Uterus (tissue), 4 donors: ENCODE data around the gene KLF3. TPM values are rescaled to one million over a fixed set of nuclear protein-coding genes. Genes with fewer than 3 reads are reported as not detected.

Experiments
- DNase-seq, 2 donors: peaks; one replicate each; pipeline ENCODE4 v3.0.0-alpha.2; 2019 to 2020
- H3K27ac ChIP-seq, 2 donors: fragments of 200-600 bp; sonication (generic); 1 replicate in 1 of 2; 2 replicates in 1 of 2; pipeline ENCODE4 v1.5.1; 2016 to 2018
- H3K27me3 ChIP-seq, 2 donors: fragments of 200-600 bp; sonication (generic); one replicate each; pipeline ENCODE4 v1.5.1; 2018 to 2019; ENCODE audit warnings: control low read depth in 1 of 2
- H3K36me3 ChIP-seq, 2 donors: fragments of 200-600 bp; sonication (generic); one replicate each; pipeline ENCODE4 v1.5.1; 2019; ENCODE audit warnings: control low read depth in 1 of 2
- H3K4me1 ChIP-seq, 2 donors: fragments of 200-600 bp; sonication (generic); one replicate each; pipeline ENCODE4 v1.5.1; 2018 to 2019; ENCODE audit warnings: control low read depth in 1 of 2
- H3K4me3 ChIP-seq, 2 donors: fragments of 200-600 bp; sonication (generic); 1 replicate in 1 of 2; 2 replicates in 1 of 2; pipeline ENCODE4 v1.5.1; 2018 to 2019; ENCODE audit warnings: mild to moderate bottlenecking in 1 of 2
- H3K9me3 ChIP-seq, 2 donors: fragments of 200-600 bp; sonication (generic); one replicate each; pipeline ENCODE4 v1.5.1; 2019; ENCODE audit warnings: control low read depth in 1 of 2
- POLR2A ChIP-seq, 2 donors: fragments of 450-650 bp; IDR thresholded peaks; one replicate each; pipeline ENCODE4 v1.6.1; 2016; ENCODE audit warnings: antibody characterized with exemption in 2 of 2, mild to moderate bottlenecking in 1 of 2, moderate library complexity in 1 of 2
- intact Hi-C: fragments of 100-400 bp; cut with DNase I; formaldehyde crosslinking; loops from one replicate; pipeline ENCODE4 v1.15.1; 2023; ENCODE audit warnings: low total_unique reads
- total RNA-seq, 4 donors: library from RNA; depleted of rRNA in 3 of 4; stranded (reverse); fragments of >200 nt in 3 of 4; gene quantifications; one replicate each; pipeline versions ENCODE4 v1.1.0 to v1.2.4, GENCODE V29; 2014 to 2023
- TF ChIP-seq, protein P1 (sequence below), 4 experiments: fragments of 200-600 bp in 2 of 4; fragments of 450-650 bp in 2 of 4; sonication (generic) in 2 of 4; IDR thresholded peaks; one replicate each; pipeline ENCODE4 v1.5.1; 2016 to 2019; ENCODE audit warnings: antibody characterized with exemption in 4 of 4, mild to moderate bottlenecking in 2 of 4, moderate library complexity in 1 of 4
- donor health status: DM: yes; HTN: yes; CAD: no.

KLF3 gene
- total RNA-seq, 4 donors from 2014 or later: 13.8 to 69.0 (median 41.2) TPM

DNA sequence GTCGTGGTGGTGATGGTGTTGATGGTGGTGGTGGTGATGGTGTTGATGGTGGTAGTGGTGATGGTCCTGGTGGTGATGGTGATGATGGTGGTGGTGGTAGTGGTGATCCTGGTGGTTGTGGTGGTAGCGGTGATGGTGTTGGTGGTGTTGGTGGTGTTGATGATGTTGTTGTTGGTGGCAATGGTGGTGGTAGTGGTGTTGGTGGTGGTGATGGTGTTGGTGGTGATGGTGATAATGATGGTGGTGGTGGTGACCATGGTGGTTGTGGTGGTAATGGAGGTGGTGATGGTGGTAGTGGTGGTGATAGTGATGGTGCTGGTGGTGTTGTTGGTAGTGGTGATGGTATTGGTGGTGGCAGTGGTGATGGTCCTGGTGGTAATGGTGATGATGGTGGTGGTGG lies 69.7 kb downstream of the KLF3 start:
- Histone ChIP-seq H3K36me3 (no peaks in the 10 kb centered on the region), H3K4me1 (no peaks in the 10 kb centered on the region), H3K9me3 (no peaks in the 10 kb centered on the region), H3K4me3 (no peak overlapping the region), H3K27ac (no peak overlapping the region), H3K27me3 (no peaks in the 10 kb centered on the region)
- no peak for TF ChIP-seq POLR2A (IDR thresholded peaks at IDR 0.05)
- TF ChIP-seq, protein P1, sequence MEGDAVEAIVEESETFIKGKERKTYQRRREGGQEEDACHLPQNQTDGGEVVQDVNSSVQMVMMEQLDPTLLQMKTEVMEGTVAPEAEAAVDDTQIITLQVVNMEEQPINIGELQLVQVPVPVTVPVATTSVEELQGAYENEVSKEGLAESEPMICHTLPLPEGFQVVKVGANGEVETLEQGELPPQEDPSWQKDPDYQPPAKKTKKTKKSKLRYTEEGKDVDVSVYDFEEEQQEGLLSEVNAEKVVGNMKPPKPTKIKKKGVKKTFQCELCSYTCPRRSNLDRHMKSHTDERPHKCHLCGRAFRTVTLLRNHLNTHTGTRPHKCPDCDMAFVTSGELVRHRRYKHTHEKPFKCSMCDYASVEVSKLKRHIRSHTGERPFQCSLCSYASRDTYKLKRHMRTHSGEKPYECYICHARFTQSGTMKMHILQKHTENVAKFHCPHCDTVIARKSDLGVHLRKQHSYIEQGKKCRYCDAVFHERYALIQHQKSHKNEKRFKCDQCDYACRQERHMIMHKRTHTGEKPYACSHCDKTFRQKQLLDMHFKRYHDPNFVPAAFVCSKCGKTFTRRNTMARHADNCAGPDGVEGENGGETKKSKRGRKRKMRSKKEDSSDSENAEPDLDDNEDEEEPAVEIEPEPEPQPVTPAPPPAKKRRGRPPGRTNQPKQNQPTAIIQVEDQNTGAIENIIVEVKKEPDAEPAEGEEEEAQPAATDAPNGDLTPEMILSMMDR (IDR thresholded peaks at IDR 0.05): no peak
- intact Hi-C loops: no loop called here
- no peak for DNase-seq

DNA sequence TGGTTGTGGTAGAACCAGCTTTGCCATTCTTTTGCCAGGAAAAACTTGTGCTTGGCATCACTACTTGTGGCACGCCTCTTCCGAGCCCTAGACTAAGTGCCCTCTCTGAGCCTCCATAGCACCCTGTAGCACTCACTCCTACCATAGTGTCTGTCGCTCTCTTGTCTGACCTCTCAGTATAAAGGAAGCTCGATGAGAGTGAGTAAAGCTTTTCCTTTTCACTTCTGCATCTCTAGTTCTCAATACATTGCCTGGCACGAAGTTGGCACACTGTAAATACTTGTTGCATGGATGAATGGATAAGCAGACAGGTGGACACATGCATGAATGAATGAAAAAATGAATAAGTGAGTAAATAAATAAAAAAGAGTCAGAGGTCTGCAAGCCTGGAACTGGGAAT lies 70.4 kb downstream of the KLF3 start:
- TF ChIP-seq, protein P1 (IDR thresholded peaks at IDR 0.05): no peak
- no peak for TF ChIP-seq POLR2A (IDR thresholded peaks at IDR 0.05)
- no peak overlapping the region for H3K27ac ChIP-seq
- H3K4me3 ChIP-seq: no peak overlapping the region
- H3K27me3 ChIP-seq: no peaks in the 10 kb centered on the region
- H3K36me3 ChIP-seq: no peaks in the 10 kb centered on the region
- H3K4me1 ChIP-seq: no peaks in the 10 kb centered on the region
- intact Hi-C loops: no loop called here
- no peak for DNase-seq
- no peaks in the 10 kb centered on the region for H3K9me3 ChIP-seq

DNA sequence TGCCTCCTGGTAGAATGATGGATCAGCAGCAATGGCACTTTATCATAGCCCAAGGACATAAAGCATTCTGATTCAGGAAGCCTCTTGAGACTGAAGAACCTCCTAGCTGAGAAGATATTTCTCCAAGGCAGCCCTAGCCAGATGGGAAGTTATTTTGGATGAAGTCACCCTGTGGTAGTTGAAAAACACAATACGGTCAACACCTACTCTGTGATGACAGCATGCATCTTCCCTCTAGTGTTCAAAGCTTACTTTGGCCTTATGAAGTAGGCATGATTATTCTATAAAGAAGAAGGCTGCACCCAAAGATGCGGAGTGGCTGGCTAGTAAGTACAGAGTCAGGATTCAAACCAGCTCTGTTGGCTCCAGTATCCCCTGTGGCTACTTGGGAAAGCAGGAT lies 70.9 kb downstream of the KLF3 start:
- intact Hi-C loops: no loop called here
- H3K27me3 ChIP-seq: no peaks in the 10 kb centered on the region
- TF ChIP-seq POLR2A (IDR thresholded peaks at IDR 0.05): no peak
- TF ChIP-seq, protein P1 (IDR thresholded peaks at IDR 0.05): no peak

DNA sequence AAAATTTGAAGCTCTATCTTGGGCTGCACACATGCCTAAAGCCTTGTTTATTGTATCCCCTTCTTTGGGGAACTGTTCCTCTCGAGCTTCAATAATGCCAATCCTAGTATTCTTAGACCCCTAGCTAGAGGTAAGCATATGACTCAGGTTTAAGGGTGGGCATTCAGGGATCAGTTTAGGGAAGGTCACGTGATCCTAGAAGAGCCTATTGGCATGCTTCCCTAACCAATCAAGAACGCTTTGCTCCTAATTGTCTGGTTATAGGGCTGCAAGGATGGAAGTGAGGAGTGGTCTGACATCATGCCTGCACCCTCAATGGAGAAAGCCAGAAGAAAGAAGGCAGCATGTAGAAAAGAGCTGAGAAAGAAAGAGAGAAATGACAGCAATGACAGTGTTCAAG lies 71.9 kb downstream of the KLF3 start:
- DNase-seq: no peak
- Histone ChIP-seq H3K27ac (no peak overlapping the region), H3K4me3 (no peak overlapping the region), H3K36me3 (no peaks in the 10 kb centered on the region), H3K27me3 (no peaks in the 10 kb centered on the region), H3K4me1 (no peaks in the 10 kb centered on the region), H3K9me3 (no peaks in the 10 kb centered on the region)
- intact Hi-C loops: no loop called here
- TF ChIP-seq, protein P1 (IDR thresholded peaks at IDR 0.05): no peak
- TF ChIP-seq POLR2A (IDR thresholded peaks at IDR 0.05): no peak

More for the DNA sequence above, 70.9 kb downstream of the KLF3 start:
- no peak overlapping the region for H3K4me3 ChIP-seq
- no peaks in the 10 kb centered on the region for H3K9me3 ChIP-seq
- no peaks in the 10 kb centered on the region for H3K4me1 ChIP-seq
- no peak for DNase-seq
- H3K36me3 ChIP-seq: no peaks in the 10 kb centered on the region
- no peak overlapping the region for H3K27ac ChIP-seq

DNA sequence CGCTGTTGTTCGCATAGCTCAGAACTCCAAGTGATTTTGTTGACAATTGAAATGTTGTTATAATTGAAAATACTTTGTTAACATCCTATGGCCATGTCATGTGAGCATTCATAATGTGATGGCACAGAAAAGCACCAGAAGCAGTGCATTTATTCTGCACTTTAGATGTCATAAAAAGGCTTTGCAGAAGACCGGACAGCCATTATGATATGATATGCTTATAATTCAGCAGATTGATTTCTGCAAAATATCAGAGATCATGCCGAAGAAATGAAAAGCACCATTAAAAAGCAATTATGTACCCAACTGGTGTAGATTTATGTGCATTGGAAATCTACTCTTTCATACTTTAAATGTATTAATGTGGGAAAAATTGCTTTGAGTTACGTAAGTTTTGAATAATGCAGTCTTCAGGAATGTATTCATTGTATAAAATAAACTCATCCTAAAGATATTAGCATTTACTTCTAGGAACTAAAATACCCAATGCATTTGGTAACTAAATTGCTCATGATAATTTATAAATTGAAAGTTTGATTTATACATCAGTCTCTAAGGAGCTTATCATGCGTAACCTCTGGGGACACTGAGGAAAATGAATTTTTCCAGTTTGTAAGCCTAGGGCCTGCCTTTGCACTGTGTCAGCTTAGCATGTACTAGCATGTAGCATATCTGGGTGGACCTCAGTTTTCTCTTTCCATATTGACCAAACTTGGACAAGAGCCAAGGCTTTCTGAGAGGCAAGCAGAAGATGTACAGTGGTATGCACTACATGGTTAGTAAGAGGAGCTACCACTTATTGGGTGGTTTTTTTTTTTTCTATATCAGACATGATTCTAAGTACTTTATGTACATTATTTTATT lies 75.2 kb downstream of the KLF3 start:
- Histone ChIP-seq H3K4me3 (no peak overlapping the region), H3K27me3 (no peaks in the 10 kb centered on the region), H3K27ac (no peak overlapping the region), H3K36me3 (no peaks in the 10 kb centered on the region), H3K4me1 (no peaks in the 10 kb centered on the region), H3K9me3 (no peaks in the 10 kb centered on the region)
- intact Hi-C loops: no loop called here
- no peak for DNase-seq
- TF ChIP-seq, protein P1 (IDR thresholded peaks at IDR 0.05): no peak
- no peak for TF ChIP-seq POLR2A (IDR thresholded peaks at IDR 0.05)
